Stimulated activated naive CD8-positive, alpha-beta T cell treated with anti-CD3 and anti-CD28 coated beads, Interleukin-15, amount 100 ng/mL, for 72 hours (primary cell): Measurements from ENCODE around the gene OPCML.

Source experiments
- ATAC-seq: fragments of 150-1000 bp; cut with Tn5 transposase; 2 replicates; pipeline ENCODE4 v1.10.0; 2021; ENCODE audit warnings: mild to moderate bottlenecking, moderate library complexity
- DNase-seq, 2 donors: peaks; one replicate each; pipeline ENCODE4 v3.0.0; 2021 to 2022
- H3K27ac Mint-ChIP-seq, 2 donors: one replicate each; pipeline ENCODE4 v1.8.0; 2022; ENCODE audit warnings: mild to moderate bottlenecking in 2 of 2, mixed read lengths in 2 of 2, moderate library complexity in 2 of 2
- H3K27me3 Mint-ChIP-seq: one replicate; pipeline ENCODE4 v1.8.0; 2022; ENCODE audit warnings: mixed read lengths
- H3K4me1 Mint-ChIP-seq: one replicate; pipeline ENCODE4 v1.8.0; 2022; ENCODE audit warnings: mild to moderate bottlenecking, mixed read lengths
- H3K4me3 Mint-ChIP-seq, 2 donors: one replicate each; pipeline ENCODE4 v1.8.0; 2022; ENCODE audit warnings: mild to moderate bottlenecking in 2 of 2, mixed read lengths in 2 of 2, moderate library complexity in 1 of 2
- H3K9me3 Mint-ChIP-seq, 2 donors: one replicate each; pipeline ENCODE4 v1.8.0; 2022; ENCODE audit warnings: mixed read lengths in 2 of 2

OPCML gene

DNA sequence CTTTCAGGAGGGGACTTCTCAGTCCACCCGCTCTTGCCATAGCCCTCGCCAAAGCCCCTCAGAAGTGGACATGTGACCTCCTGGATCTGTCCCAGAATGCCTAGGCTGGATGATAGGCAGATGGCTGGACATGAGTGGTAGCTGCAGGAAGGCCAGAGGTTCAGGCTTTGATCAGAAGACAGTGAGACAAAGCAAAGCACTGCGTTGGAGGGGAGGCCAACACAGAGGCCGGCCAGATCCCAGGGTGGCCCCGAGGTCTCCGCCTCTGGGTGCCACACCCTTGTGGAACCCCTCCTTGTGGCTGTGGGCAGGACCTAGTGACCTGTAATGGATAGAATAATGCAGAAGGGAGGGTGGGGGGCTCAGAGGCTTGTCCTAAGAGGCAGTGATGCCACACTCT, 147.6 kb downstream of the OPCML start:
- H3K9me3 Mint-ChIP-seq: no peaks in the 10 kb centered on the region
- ATAC-seq (no peak), DNase-seq (no peak)
- no peak overlapping the region for H3K4me3 Mint-ChIP-seq
- H3K27me3 Mint-ChIP-seq: peaks cover 7% of the 10 kb centered on the region
- no peaks in the 10 kb centered on the region for H3K4me1 Mint-ChIP-seq
- no peak overlapping the region for H3K27ac Mint-ChIP-seq

DNA sequence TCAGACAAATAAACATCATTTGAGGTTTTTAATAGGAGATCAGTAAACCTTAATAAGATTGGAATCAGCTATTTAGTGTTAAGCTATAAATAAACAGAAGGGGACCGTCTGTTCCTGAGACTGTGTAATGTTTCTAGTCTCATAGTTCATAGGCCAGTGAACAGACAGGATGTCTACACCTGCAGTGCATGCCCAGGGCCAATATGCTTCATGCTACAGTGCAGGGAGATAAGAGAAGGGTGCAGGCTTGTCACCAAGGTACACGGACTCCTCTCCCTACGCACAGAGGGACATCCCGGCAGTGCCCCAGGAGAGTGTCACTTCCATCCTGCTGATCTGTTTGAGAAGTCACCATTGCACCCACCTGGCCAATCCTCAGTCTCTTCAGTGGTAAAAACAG, 148.6 kb downstream of the OPCML start:
- Mint-ChIP-seq H3K4me3 (no peak overlapping the region), H3K27ac (no peak overlapping the region), H3K27me3 (peaks cover 7% of the 10 kb centered on the region), H3K9me3 (no peaks in the 10 kb centered on the region), H3K4me1 (no peaks in the 10 kb centered on the region)
- ATAC-seq: no peak
- DNase-seq: no peak

DNA sequence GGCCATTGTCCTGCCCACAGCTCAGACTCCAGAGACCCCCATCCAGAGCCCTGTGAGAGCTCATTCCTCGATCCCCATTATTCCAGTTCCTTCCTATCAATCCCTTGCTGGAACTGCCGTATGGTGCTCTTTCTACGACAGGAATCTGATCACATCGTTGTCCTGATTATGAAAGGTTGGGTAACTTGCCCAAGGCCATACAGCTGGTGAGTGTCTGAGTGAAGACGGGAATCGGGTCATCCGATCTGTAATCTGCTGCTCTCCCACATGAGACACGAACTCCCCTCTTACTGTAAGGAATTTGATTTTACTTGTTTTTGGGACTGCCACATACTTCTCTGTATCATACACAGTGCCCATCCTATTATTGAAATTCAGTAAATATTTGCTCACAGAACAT, 149.1 kb downstream of the OPCML start:
- Mint-ChIP-seq H3K27ac (no peak overlapping the region), H3K9me3 (no peaks in the 10 kb centered on the region), H3K4me1 (no peaks in the 10 kb centered on the region), H3K4me3 (no peak overlapping the region), H3K27me3 (peaks cover 7% of the 10 kb centered on the region)
- DNase-seq (no peak), ATAC-seq (no peak)

DNA sequence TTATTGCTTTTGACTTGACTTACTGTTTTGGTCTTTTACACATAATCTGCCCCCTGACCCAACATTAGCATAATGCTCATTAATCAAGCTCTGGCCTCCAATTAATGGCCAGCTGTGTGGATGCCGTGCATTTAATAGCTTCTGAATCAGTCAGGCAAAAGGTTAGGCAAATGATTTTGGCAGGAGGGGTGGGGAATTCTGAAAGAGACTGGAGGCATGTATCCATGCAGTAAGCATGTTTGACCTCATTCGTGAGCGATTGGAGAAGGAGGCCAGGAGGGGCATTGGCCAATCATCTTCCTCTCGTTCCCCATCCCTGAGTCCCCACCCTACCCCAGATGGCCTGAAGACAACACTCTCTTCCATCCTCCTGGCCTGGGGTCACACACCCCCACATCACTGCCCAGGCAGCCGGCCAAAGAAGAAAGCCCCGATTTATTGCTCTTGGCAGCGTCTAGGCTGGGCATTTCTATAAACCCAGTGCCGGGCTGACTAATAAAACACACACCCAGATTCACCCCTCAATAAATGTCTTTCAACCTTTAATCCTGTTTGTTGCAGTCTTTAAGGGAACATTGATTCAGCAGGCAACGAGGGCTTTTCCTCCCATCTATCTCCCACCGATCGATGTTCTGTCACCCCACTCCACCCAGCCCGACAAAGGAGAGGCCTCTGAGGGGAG, 150.0 kb downstream of the OPCML start:
- no peaks in the 10 kb centered on the region for H3K4me1 Mint-ChIP-seq
- H3K9me3 Mint-ChIP-seq: no peaks in the 10 kb centered on the region
- ATAC-seq (no peak), DNase-seq (no peak)
- H3K27me3 Mint-ChIP-seq: peaks cover 1% of the 10 kb centered on the region
- no peak overlapping the region for H3K4me3 Mint-ChIP-seq
- no peak overlapping the region for H3K27ac Mint-ChIP-seq

DNA sequence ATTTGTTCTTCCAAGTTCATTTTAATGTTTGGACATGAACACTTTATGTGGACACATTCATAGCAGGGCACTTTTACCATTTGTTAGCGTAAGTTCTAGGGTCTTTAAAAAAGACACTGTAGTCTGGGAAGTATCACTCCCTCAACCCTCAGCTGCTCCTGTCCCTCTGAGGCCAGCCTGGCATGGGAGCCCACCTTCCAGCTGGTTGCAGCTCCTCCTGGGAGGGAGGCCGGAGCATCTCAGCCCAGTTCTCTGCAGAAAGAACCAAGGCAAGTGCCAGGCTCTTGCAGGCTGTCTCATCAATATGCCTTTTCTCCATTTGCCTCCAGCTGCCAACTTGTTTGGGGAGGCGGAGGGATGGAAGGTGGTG, 150.6 kb downstream of the OPCML start:
- H3K27ac Mint-ChIP-seq: no peak overlapping the region
- ATAC-seq: no peak
- no peaks in the 10 kb centered on the region for H3K9me3 Mint-ChIP-seq
- H3K4me3 Mint-ChIP-seq: no peak overlapping the region
- no peaks in the 10 kb centered on the region for H3K4me1 Mint-ChIP-seq
- DNase-seq: no peak
- H3K27me3 Mint-ChIP-seq: no peaks in the 10 kb centered on the region

DNA sequence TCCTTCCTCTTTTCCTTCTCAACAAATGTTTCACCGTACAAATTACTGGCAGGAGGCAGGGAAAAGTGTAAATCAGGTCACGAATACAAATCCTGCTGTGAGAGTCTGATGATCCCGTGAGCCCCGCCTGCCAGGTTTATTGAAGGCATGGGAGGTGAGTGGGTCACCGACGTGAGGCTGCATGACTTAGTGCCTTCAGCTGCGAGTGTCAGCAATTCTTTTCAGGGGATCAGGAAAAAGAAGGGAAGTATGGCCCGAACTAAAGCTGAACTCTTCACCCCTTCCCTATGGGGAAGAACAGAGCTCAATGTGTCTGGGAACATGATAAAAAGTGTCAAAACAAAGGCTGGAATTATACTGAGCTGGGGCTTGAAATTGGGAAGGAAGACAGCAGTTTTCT, 166.2 kb downstream of the OPCML start:
- H3K4me1 Mint-ChIP-seq: no peaks in the 10 kb centered on the region
- no peaks in the 10 kb centered on the region for H3K27me3 Mint-ChIP-seq
- H3K27ac Mint-ChIP-seq: no peak overlapping the region
- no peaks in the 10 kb centered on the region for H3K9me3 Mint-ChIP-seq
- H3K4me3 Mint-ChIP-seq: no peak overlapping the region
- ATAC-seq (no peak), DNase-seq (no peak)

DNA sequence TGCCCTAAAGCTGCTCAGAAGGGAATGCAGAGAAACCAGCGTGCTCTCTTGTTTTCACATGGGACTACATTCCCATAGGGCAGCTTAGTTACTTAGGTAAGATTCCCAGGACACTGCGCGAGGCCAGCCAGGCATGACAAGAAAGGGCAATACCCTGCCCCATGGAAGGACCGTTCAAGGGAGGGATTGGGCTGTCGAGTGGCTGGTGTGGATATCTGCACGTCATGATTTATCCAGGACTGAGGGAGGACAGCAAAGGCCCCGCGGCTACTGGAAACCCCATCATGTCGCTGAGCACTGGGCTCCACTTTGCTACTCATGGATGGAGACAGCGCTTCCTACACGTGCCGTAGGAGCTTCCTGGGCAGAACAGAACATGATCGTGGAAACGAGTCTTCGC, 169.4 kb downstream of the OPCML start:
- peaks cover 0 to 9% of the 10 kb centered on the region in 2 donors for H3K9me3 Mint-ChIP-seq
- DNase-seq: no peak
- H3K27ac Mint-ChIP-seq: no peak overlapping the region
- H3K4me1 Mint-ChIP-seq: no peaks in the 10 kb centered on the region
- no peak for ATAC-seq
- no peaks in the 10 kb centered on the region for H3K27me3 Mint-ChIP-seq
- no peak overlapping the region for H3K4me3 Mint-ChIP-seq

DNA sequence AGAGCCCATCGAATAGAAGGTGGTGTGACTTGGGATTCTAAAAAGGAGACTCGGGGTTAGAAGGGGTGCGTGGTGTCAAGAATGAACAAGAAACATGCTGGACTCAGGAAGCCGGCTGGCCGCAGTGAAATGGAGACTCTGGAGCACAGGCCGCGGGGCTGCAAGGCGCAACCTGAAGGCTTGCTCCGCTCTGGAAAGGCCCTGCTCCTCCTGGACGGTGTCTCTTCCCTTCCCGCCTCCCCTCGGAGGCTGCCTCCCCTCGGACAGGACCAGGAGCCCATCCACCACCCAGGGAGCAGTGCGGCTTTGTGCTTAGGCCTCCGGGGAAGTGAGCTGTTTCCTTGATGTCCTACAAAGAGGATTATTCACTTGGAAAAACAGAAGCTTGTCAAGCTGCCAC, 170.1 kb downstream of the OPCML start:
- no peak overlapping the region for H3K4me3 Mint-ChIP-seq
- ATAC-seq: no peak
- no peaks in the 10 kb centered on the region for H3K27me3 Mint-ChIP-seq
- DNase-seq: no peak
- no peaks in the 10 kb centered on the region for H3K4me1 Mint-ChIP-seq
- H3K9me3 Mint-ChIP-seq: peaks cover 0 to 9% of the 10 kb centered on the region in 2 donors
- no peak overlapping the region for H3K27ac Mint-ChIP-seq

DNA sequence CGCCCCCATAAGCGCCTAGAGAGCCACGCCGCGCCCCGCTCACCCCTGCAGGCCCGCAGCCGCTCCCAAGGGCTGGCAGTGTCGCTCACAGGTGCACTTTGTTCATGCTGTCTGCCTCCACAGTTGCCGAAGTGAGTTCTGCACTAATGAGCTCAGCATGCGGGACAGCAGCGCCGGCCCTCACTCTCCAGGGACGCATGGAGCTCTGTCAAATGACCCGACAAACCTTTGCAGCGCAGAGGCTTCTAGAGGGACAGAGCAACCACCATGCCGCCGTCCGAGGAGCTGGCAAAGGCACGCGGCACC, 170.7 kb downstream of the OPCML start:
- H3K27me3 Mint-ChIP-seq: no peaks in the 10 kb centered on the region
- no peak for DNase-seq
- no peak overlapping the region for H3K4me3 Mint-ChIP-seq
- H3K27ac Mint-ChIP-seq: no peak overlapping the region
- no peaks in the 10 kb centered on the region for H3K4me1 Mint-ChIP-seq
- ATAC-seq: no peak
- H3K9me3 Mint-ChIP-seq: peaks cover 0 to 9% of the 10 kb centered on the region in 2 donors

DNA sequence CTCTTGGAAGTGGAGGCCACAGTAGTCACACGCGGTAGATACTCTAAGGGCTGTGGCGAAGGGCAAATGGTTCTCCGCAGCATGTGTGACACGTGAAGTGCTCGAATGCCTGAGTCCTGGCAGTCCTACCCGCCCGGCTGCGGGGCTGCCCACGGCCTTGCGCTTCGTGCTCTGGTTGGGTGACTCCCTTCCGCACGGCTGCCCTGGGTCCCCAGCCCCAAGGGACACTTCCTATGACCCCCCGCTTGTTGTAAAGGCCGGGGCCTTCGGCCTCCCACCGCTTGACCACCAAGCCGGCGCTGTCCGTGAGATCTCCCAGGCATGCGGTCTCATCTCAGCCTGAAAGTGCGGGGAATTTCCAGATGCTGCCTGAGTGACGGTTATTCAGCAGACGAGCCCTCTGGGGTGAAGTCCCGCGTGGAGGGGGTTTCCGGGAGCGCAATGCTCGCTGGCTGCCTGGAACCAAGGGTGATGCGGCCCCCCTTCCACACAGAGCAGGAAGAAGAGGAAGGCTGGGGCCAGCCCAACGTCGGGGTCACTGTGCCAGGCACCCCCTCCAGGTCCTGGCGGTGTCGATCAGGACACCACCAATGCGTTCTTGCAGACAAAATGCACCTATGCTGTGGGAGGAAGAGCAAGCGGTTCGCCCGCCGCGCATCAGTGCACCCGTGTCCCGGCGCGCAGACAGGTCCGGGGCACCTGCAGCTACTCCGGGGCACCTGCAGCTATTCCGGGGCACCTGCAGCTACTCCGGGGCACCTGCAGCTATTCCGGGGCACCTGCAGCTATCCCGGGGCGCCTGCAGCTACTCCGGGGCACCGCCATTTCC, 171.2 kb downstream of the OPCML start:
- peaks cover 0 to 9% of the 10 kb centered on the region in 2 donors for H3K9me3 Mint-ChIP-seq
- H3K27ac Mint-ChIP-seq: no peak overlapping the region
- H3K27me3 Mint-ChIP-seq: no peaks in the 10 kb centered on the region
- DNase-seq (no peak), ATAC-seq (no peak)
- H3K4me1 Mint-ChIP-seq: no peaks in the 10 kb centered on the region
- H3K4me3 Mint-ChIP-seq: no peak overlapping the region

DNA sequence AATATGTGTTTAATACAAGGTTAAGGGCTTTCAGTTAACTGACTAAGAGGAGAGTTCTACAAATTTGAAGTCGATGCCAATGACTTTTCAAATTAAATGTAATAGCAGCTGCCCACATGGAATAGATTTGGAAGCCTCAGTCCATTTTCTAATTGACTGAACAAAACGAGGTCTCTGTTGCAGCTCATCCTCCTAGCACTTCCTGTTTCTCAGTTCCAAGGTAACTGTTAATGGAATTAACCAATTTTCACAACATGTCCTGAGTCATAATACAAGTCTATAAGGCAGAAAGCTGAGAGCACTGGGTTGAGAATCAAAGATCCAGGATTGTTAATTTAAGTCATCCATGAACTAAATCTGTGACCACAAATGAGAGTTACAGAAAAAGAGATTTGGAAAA, 177.2 kb downstream of the OPCML start:
- Mint-ChIP-seq H3K9me3 (peaks cover 6 to 10% of the 10 kb centered on the region in 2 donors), H3K4me3 (no peak overlapping the region), H3K4me1 (no peaks in the 10 kb centered on the region), H3K27ac (no peak overlapping the region), H3K27me3 (no peaks in the 10 kb centered on the region)
- no peak for DNase-seq
- ATAC-seq: no peak

DNA sequence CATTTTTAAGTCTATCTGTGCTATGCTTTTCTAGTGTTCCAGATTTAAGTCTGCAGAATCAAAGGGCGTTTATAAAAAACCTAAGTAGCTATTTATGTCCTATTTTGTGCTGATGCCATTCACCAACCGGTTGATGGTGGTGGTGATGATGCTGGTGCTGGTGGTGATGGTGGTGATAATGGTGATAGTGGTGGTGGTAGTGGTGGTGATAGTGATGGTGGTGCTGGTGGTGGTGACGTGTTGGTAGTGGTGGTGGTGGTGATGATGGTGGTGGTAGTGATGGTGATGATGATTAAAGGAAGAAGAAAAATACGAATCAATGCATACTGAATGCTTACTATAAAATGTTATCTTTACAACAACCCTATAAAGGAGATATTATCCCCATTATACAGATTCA, 178.2 kb downstream of the OPCML start:
- no peak overlapping the region for H3K4me3 Mint-ChIP-seq
- no peak for DNase-seq
- ATAC-seq: no peak
- H3K9me3 Mint-ChIP-seq: peaks cover 0 to 10% of the 10 kb centered on the region in 2 donors
- H3K27me3 Mint-ChIP-seq: no peaks in the 10 kb centered on the region
- no peaks in the 10 kb centered on the region for H3K4me1 Mint-ChIP-seq
- no peak overlapping the region for H3K27ac Mint-ChIP-seq

DNA sequence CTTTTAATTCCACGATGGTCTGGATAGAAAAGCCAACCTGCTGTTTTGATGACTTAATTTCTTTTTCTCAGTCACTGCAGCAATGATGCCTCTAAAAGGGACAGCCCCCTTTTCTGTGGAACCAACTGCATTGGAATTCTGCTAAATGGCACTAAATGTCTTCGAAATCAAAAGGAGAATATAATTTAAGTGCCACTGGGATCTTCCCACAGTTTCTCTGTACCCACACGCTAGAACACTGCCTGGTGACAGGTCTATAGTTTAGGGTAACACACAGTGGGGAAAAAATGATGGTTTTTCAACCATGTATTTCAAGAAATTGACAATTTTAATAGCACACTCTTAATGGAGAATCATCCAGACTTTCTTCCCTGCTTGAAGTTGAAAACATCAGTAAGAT, 182.3 kb downstream of the OPCML start:
- ATAC-seq: no peak
- no peaks in the 10 kb centered on the region for H3K27me3 Mint-ChIP-seq

DNA sequence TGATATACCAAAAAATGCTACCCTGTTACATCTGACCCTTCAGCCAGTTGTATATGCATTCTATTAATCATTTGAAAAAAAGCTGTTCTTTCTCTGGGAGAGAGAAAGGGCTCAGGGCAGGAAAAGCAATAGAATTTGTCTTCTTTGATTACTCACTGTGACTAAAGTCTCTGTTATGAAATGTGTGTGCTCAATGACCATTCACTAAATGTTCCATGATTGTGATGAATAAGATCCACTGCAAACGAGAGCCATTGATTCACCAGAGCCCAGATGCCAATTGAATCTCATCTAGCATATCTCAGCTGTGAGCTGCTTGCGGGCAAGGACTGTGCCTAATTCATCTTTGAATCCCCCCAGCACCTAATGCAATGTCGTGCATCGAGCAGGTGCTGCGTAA, 184.3 kb downstream of the OPCML start:
- H3K4me1 Mint-ChIP-seq: no peaks in the 10 kb centered on the region
- no peak overlapping the region for H3K27ac Mint-ChIP-seq
- DNase-seq: no peak
- no peak for ATAC-seq
- no peak overlapping the region for H3K4me3 Mint-ChIP-seq
- no peaks in the 10 kb centered on the region for H3K27me3 Mint-ChIP-seq
- H3K9me3 Mint-ChIP-seq: peaks cover 0 to 4% of the 10 kb centered on the region in 2 donors

More for the DNA sequence above, 182.3 kb downstream of the OPCML start:
- Mint-ChIP-seq H3K9me3 (peaks cover 0 to 10% of the 10 kb centered on the region in 2 donors), H3K4me3 (no peak overlapping the region), H3K27ac (no peak overlapping the region), H3K4me1 (no peaks in the 10 kb centered on the region)
- DNase-seq: no peak

DNA sequence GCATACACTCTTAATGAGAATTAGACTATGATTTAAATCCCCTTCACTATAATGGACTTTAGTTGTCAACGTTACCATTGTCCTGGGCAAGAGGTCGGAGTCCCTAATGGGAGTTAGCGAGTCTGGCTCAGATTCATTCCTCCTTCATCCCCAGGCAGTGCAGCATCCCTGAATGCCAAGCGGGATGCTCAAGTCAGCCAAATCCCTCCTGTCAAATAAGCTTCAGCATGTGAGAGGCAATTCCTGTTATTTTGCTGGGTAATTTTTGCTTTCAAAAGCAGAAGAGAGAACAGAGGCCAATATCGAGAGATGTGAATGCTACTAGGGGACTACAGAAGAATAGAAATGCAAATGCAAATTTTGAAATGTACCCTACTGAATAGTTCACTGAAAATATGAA, 186.2 kb downstream of the OPCML start:
- ATAC-seq (no peak), DNase-seq (no peak)
- Mint-ChIP-seq H3K27ac (no peak overlapping the region), H3K4me1 (no peaks in the 10 kb centered on the region), H3K9me3 (no peaks in the 10 kb centered on the region), H3K27me3 (no peaks in the 10 kb centered on the region), H3K4me3 (no peak overlapping the region)

DNA sequence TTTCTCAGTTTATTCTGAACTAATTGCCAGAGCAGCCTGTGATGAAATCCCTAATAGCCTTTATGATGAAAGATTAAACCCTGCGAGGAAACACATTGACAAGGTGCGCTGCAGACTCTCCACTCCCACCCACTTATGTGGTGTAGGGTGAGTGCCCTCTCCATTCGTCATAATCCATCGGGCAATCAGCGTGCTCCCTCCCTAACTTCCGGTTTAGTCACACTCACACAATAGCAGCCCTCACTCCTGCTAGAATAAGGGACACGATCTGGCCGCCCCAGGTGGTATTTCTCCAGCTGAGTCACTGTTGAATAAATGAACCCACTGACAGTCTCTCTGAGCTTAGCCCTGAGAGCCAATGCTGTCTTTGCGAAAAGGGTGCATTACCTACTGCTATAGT, 188.3 kb downstream of the OPCML start:
- Mint-ChIP-seq H3K27me3 (no peaks in the 10 kb centered on the region), H3K27ac (no peak overlapping the region), H3K4me3 (no peak overlapping the region), H3K9me3 (no peaks in the 10 kb centered on the region), H3K4me1 (no peaks in the 10 kb centered on the region)
- DNase-seq: no peak
- ATAC-seq: no peak
